Measurements from ENCODE around the gene WIPF3.

WIPF3 gene

GRCh38 chr7:29891766-29892165, 85.5 kb downstream of the WIPF3 start:
- Histone ChIP-seq H3K27me3 (ENCODE audit: control insufficient read depth, insufficient read depth, low read length) (no peaks in the 10 kb centered on the region), H3K27ac (ENCODE audit: low read depth, low read length) (no peak overlapping the region), H3K9me3 (ENCODE audit: control insufficient read depth, insufficient read depth, low read depth, low read length) (peaks cover 2% of the 10 kb centered on the region; the same call in 1 of the 2 replicates), H3K36me3 (ENCODE audit: control insufficient read depth, insufficient read depth, low read length) (peaks cover 27% of the 10 kb centered on the region; the same call in 1 of the 2 replicates), H3K9ac (ENCODE audit: low read length) (no peak overlapping the region), H3K4me3 (ENCODE audit: low read depth, low read length) (no peak overlapping the region), H3K4me1 (ENCODE audit: control insufficient read depth, insufficient read depth, low read length) (no peaks in the 10 kb centered on the region)

GRCh38 chr7:29892231-29892630, 85.9 kb downstream of the WIPF3 start:
- no peaks in the 10 kb centered on the region for H3K27me3 ChIP-seq (ENCODE audit: control insufficient read depth, insufficient read depth, low read length)
- H3K9me3 ChIP-seq (ENCODE audit: control insufficient read depth, insufficient read depth, low read depth, low read length): peaks cover 6% of the 10 kb centered on the region; the same call in 1 of the 2 replicates
- H3K4me3 ChIP-seq (ENCODE audit: low read depth, low read length): no peak overlapping the region
- no peak overlapping the region for H3K9ac ChIP-seq (ENCODE audit: low read length)
- no peaks in the 10 kb centered on the region for H3K4me1 ChIP-seq (ENCODE audit: control insufficient read depth, insufficient read depth, low read length)
- no peak overlapping the region for H3K27ac ChIP-seq (ENCODE audit: low read depth, low read length)
- H3K36me3 ChIP-seq (ENCODE audit: control insufficient read depth, insufficient read depth, low read length): peaks cover 27% of the 10 kb centered on the region; the same call in 1 of the 2 replicates

DNA sequence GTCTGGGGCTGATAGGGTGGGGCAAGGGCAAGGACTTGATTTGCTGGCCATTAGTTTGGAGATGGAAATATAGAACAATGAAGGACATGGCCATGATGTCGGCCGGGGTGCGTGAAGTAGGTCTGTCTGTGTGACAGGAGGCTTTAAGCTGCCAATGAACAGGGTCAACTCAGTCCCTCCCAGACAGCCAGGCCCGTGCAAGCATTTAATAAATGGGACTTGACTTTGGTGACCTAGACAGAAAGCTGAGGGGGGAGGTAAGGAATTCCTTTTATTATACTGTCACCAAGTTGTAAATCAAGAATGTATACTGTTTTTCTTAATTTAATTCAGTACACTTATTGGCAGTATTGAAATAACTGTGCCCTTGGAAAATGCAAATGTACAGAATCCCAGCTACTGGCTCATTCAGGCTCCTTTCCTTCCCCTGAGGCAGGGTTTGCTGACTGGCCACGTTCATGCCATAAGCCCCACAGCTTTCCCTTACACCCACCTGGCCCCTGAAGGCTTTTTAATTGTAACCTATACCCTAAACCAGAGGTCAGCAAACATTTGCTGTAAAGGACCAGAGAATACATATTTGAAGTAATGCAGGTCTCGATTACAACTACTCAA, 87.2 kb downstream of the WIPF3 start:
- Histone ChIP-seq H3K9ac (ENCODE audit: low read length) (no peak overlapping the region), H3K4me3 (ENCODE audit: low read depth, low read length) (no peak overlapping the region), H3K27me3 (ENCODE audit: control insufficient read depth, insufficient read depth, low read length) (no peaks in the 10 kb centered on the region), H3K36me3 (ENCODE audit: control insufficient read depth, insufficient read depth, low read length) (peaks cover 27% of the 10 kb centered on the region; the same call in 1 of the 2 replicates), H3K9me3 (ENCODE audit: control insufficient read depth, insufficient read depth, low read depth, low read length) (peaks cover 7% of the 10 kb centered on the region; the same call in 1 of the 2 replicates), H3K4me1 (ENCODE audit: control insufficient read depth, insufficient read depth, low read length) (no peaks in the 10 kb centered on the region), H3K27ac (ENCODE audit: low read depth, low read length) (no peak overlapping the region)

DNA sequence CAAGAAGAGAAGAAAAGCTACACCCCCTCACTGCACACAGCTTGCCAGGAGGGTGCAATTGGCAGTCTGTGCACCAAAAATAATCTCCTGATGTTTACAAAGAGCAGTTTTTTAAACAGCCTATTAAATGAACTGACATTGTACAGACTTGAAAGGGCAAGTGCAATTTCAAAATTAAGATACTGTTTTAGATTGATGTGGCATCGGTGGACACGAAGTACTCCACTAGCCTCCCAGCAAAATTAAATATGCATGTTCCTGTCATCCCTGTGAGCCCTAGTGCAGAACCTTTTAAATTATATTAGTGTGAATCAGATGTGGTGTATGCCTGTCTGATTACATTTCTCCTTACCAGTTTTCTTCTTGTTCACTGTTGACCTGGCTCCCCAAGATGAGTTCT, 87.9 kb downstream of the WIPF3 start:
- H3K4me1 ChIP-seq (ENCODE audit: control insufficient read depth, insufficient read depth, low read length): no peaks in the 10 kb centered on the region
- no peak overlapping the region for H3K4me3 ChIP-seq (ENCODE audit: low read depth, low read length)
- no peaks in the 10 kb centered on the region for H3K27me3 ChIP-seq (ENCODE audit: control insufficient read depth, insufficient read depth, low read length)
- H3K36me3 ChIP-seq (ENCODE audit: control insufficient read depth, insufficient read depth, low read length): peaks cover 24% of the 10 kb centered on the region; the same call in 1 of the 2 replicates
- H3K9me3 ChIP-seq (ENCODE audit: control insufficient read depth, insufficient read depth, low read depth, low read length): peaks cover 7% of the 10 kb centered on the region; the same call in 1 of the 2 replicates
- no peak overlapping the region for H3K9ac ChIP-seq (ENCODE audit: low read length)
- no peak overlapping the region for H3K27ac ChIP-seq (ENCODE audit: low read depth, low read length)

DNA sequence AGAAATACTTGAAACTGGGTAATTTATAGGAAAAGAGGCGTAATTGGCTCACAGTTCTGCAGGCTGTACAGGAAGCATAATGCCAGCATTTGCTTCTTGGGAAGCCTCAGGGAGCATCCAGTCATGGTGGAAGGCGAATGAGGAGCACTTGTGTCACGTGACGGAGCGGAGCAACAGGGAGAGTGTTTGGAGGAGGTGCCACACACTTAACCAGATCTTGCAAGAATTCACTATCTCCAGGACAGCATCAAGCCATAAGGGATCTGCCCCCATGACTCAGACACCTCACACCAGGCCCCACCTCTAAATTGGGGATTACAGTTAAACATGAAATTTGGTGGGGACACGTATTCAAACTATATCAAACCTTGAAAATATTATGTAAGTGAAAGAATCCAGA, 89.3 kb downstream of the WIPF3 start:
- Histone ChIP-seq H3K9ac (ENCODE audit: low read length) (no peak overlapping the region), H3K36me3 (ENCODE audit: control insufficient read depth, insufficient read depth, low read length) (peaks cover 13% of the 10 kb centered on the region; the same call in 1 of the 2 replicates), H3K9me3 (ENCODE audit: control insufficient read depth, insufficient read depth, low read depth, low read length) (peaks cover 7% of the 10 kb centered on the region; the same call in 1 of the 2 replicates), H3K27ac (ENCODE audit: low read depth, low read length) (no peak overlapping the region), H3K27me3 (ENCODE audit: control insufficient read depth, insufficient read depth, low read length) (no peaks in the 10 kb centered on the region), H3K4me3 (ENCODE audit: low read depth, low read length) (no peak overlapping the region), H3K4me1 (ENCODE audit: control insufficient read depth, insufficient read depth, low read length) (no peaks in the 10 kb centered on the region)

DNA sequence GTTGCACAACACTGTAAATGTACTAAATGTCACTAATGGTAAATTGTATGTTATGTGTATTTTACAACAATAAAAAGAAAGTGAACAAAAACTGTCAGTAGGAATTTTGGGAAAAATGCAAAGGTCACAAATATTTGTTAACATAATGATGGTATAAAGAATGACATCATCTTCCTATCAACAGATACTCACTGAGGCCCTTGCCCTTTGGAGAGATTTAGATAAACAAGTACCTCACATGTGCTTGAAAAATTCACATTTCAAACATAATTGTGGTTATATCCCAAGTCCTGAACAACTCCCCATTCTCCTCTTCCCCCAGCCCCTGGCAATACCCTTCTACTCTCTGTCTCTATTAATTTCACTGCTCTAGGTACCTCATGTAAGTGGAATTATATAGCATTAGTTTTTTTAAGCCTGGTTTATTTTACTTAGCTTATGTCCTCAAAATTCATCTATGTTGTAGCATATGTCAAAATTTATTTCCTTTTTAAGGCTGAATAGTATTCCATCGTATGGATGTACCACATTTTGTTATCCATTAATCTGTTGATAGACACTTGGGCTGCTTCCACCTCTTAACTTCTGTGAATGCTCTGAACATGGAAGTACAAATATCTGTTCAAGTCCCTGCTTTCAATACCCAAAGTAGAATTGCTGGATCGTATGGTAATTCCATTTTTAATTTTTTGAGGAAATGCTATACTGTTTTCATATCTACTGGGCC, 90.5 kb downstream of the WIPF3 start:
- Histone ChIP-seq H3K9me3 (ENCODE audit: control insufficient read depth, insufficient read depth, low read depth, low read length) (peaks cover 7% of the 10 kb centered on the region; the same call in 1 of the 2 replicates), H3K4me3 (ENCODE audit: low read depth, low read length) (no peak overlapping the region), H3K9ac (ENCODE audit: low read length) (no peak overlapping the region), H3K4me1 (ENCODE audit: control insufficient read depth, insufficient read depth, low read length) (no peaks in the 10 kb centered on the region), H3K27me3 (ENCODE audit: control insufficient read depth, insufficient read depth, low read length) (no peaks in the 10 kb centered on the region), H3K27ac (ENCODE audit: low read depth, low read length) (no peak overlapping the region), H3K36me3 (ENCODE audit: control insufficient read depth, insufficient read depth, low read length) (peaks cover 12% of the 10 kb centered on the region; the same call in 1 of the 2 replicates)

DNA sequence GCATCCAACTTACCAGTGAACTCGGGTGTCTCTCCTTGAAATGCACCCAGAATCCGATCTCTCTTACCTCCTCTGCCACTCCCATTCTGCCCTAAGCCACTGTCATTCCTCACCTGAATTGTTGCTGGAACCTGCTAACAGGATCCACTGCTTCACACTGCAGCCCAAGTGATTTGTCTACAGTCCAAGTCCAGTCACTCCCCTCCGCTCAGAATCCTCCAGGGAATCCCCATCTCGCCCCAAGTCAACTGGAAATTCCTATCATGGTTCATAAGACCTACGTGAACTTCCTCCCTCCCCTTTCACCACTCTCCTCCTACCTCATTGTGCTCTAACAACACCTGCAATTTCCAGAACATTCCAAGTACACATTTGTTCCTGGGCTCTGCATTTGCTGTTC, 92.0 kb downstream of the WIPF3 start:
- Histone ChIP-seq H3K9ac (ENCODE audit: low read length) (no peak overlapping the region), H3K4me3 (ENCODE audit: low read depth, low read length) (no peak overlapping the region), H3K4me1 (ENCODE audit: control insufficient read depth, insufficient read depth, low read length) (no peaks in the 10 kb centered on the region), H3K27ac (ENCODE audit: low read depth, low read length) (no peak overlapping the region), H3K9me3 (ENCODE audit: control insufficient read depth, insufficient read depth, low read depth, low read length) (peaks cover 7% of the 10 kb centered on the region; the same call in 1 of the 2 replicates), H3K27me3 (ENCODE audit: control insufficient read depth, insufficient read depth, low read length) (no peaks in the 10 kb centered on the region), H3K36me3 (ENCODE audit: control insufficient read depth, insufficient read depth, low read length) (0 out of 2 replicates have a peak, but pooled peaks cover 5% of the 10 kb centered on the region)

DNA sequence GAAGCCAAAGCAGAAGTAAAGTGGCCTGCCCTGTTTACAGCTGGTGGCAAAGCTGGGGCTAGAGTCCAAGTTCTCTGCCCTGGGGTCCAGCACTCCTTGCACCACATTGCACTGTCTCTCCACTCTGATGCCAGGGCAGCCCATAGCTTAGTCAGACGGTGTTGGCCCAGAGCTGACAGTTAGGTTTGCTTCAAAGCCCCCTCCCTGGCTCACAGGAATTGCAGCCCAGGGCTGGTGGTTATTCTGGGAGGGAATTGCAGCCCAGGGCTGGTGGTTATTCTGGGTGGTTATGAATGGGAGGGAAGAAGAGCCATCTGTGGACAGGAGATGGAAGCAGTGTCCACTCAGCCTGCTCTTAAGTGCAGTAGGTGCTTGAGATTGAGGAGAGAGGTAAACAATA, 94.4 kb downstream of the WIPF3 start:
- no peak overlapping the region for H3K4me3 ChIP-seq (ENCODE audit: low read depth, low read length)
- H3K27me3 ChIP-seq (ENCODE audit: control insufficient read depth, insufficient read depth, low read length): no peaks in the 10 kb centered on the region
- no peak overlapping the region for H3K9ac ChIP-seq (ENCODE audit: low read length)
- H3K4me1 ChIP-seq (ENCODE audit: control insufficient read depth, insufficient read depth, low read length): no peaks in the 10 kb centered on the region
- H3K9me3 ChIP-seq (ENCODE audit: control insufficient read depth, insufficient read depth, low read depth, low read length): peaks cover 12% of the 10 kb centered on the region
- no peak overlapping the region for H3K27ac ChIP-seq (ENCODE audit: low read depth, low read length)
- peaks cover 19% of the 10 kb centered on the region for H3K36me3 ChIP-seq (ENCODE audit: control insufficient read depth, insufficient read depth, low read length)

- no peaks in the 10 kb centered on the region for H3K27me3 ChIP-seq (ENCODE audit: control insufficient read depth, insufficient read depth, low read length)
These were observed 100.1 kb downstream of the WIPF3 start for GRCh38 chr7:29906200-29907022.

GRCh38 chr7:29914180-29914579, 107.9 kb downstream of the WIPF3 start:
- no peaks in the 10 kb centered on the region for H3K9me3 ChIP-seq (ENCODE audit: control insufficient read depth, insufficient read depth, low read depth, low read length)
- peaks cover 10% of the 10 kb centered on the region for H3K36me3 ChIP-seq (ENCODE audit: control insufficient read depth, insufficient read depth, low read length)
- no peak overlapping the region for H3K9ac ChIP-seq (ENCODE audit: low read length)
- no peak overlapping the region for H3K4me3 ChIP-seq (ENCODE audit: low read depth, low read length)
- no peaks in the 10 kb centered on the region for H3K4me1 ChIP-seq (ENCODE audit: control insufficient read depth, insufficient read depth, low read length)
- no peak overlapping the region for H3K27ac ChIP-seq (ENCODE audit: low read depth, low read length)
- H3K27me3 ChIP-seq (ENCODE audit: control insufficient read depth, insufficient read depth, low read length): no peaks in the 10 kb centered on the region

More at GRCh38 chr7:29906200-29907022, 100.1 kb downstream of the WIPF3 start:
- Histone ChIP-seq H3K36me3 (ENCODE audit: control insufficient read depth, insufficient read depth, low read length) (peaks cover 25% of the 10 kb centered on the region), H3K4me1 (ENCODE audit: control insufficient read depth, insufficient read depth, low read length) (no peaks in the 10 kb centered on the region), H3K9ac (ENCODE audit: low read length) (no peak overlapping the region), H3K27ac (ENCODE audit: low read depth, low read length) (no peak overlapping the region), H3K9me3 (ENCODE audit: control insufficient read depth, insufficient read depth, low read depth, low read length) (peaks cover 19% of the 10 kb centered on the region; the same call in 1 of the 2 replicates), H3K4me3 (ENCODE audit: low read depth, low read length) (no peak overlapping the region)
